AG09319 (cell line): Measurements from ENCODE around the gene CERS6.

ENCODE experiments used
- DNase-seq: peaks from one replicate; pipeline ENCODE4 v3.0.0-alpha.2; 2010; ENCODE audit warnings: low read depth; ENCODE audit errors: extremely low read depth
- CTCF ChIP-seq: IDR thresholded peaks from 2 replicates; pipeline ENCODE4 v1.5.1; 2011; ENCODE audit warnings: low read depth, mild to moderate bottlenecking, inconsistent platforms, low read length, moderate library complexity

The CERS6 gene

DNA sequence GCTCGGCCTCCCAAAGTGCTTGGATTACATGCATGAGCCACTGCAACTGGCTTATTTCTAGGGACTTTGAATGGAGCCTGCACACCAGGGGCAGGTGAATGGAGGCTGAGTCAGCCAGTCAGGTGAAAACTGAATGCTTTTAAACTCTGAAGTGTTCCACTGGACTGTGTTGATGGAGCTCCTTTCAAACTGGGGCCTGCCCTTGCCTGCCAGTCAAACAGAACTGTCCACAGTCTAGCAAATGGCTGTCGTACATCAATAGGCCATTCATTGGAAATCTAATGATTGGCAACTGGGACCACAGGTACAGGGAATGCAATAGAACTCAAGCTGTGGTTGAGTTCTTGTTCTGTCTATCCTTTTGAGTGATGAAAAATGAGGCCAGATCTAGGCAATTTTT, 345.4 kb downstream of the CERS6 start:
- TF ChIP-seq CTCF = no peak
- DNase-seq = no peak

GRCh38 chr2:168801961-168802858, 346.1 kb downstream of the CERS6 start, which contains the start of gene NOSTRIN:
TSS of gene NOSTRIN (plus strand) at chr2:168802637. CDS start at chr2:168802647, 10 bp downstream.
- peak; percentile 53 for DNase-seq
- TF ChIP-seq CTCF = no peak

DNA sequence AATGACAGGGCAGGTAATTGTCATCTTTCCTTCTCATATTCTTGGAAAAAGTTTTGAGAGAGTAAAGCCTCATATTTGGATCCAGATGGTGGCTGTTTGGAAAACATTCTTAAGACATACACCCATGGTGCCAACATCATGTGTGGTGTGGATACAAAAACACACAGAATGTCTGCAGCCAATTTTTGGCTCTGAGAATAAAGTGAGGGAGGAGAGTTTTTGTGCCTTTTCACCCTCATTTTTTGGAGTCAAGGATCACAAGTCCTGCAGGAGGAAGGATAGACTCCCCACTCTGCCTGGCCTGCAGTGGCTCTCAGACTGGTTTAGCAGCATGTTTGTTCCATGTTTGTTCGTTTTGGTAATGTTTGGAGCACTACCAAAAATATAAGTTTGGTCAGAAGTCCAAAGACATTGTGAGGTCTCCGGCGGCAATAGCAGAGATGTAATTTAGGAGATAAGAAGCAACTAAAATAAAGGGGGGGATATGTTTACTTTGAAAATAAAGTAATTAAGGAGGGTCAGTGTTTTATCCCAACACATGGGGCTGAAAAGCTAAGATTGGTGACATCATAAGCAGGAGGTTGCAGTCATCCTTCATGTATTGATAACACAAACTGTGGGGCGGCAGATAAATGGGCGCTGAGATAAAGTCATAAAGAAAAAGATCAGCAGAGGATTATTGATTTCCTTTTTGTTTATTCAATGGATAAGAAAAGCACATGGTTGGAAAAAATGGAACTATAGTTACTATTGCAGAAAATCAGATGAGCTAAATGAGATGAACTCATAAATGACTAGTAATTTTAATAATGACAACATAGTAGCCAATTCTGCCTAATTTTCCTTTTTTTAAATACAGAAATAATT, 347.0 kb downstream of the CERS6 start:
- TF ChIP-seq CTCF = no peak
- no peak for DNase-seq

DNA sequence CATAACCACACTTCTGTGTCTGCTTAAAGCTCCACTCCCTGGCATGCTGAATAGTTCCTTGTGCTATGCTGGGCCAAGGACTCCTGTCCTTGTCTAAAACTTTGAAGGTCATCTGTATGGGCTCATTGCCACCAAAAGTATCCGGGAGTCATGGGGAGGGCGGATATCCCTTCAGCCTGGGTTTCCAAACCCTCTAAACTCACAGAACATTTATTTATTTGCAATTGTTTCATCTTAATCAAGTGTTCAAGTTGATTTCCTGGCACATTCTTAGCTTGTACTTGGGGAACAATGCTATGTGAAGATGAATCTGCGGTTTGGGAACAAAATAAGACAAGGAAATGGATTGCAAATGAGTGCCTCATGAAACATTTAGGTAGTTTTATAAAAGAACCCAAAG, 348.1 kb downstream of the CERS6 start:
- TF ChIP-seq CTCF = no peak
- no peak for DNase-seq

DNA sequence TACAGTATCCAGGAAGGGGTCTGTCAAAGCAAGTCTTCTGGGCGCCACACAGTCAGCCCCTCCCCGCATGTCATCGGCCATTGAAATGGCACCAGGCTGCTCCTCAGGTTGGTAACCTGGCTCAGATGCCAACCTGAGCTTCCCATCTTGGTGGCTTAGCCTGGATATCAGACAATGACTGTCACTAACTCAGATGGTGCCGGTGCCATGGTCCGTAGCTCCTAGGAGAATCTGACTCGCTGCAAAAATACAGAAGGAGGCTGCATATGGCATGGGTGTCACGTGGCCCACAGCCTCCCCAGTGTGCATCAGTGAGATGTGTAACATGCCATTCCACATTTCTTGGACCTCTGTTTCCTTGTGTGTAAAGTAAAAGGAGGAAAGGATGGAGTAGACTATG, 349.5 kb downstream of the CERS6 start:
- no peak for DNase-seq
- TF ChIP-seq CTCF = no peak

- DNase-seq = no peak
- TF ChIP-seq CTCF = no peak
Observed at GRCh38 chr2:168809537-168809936, 353.5 kb downstream of the CERS6 start.

DNA sequence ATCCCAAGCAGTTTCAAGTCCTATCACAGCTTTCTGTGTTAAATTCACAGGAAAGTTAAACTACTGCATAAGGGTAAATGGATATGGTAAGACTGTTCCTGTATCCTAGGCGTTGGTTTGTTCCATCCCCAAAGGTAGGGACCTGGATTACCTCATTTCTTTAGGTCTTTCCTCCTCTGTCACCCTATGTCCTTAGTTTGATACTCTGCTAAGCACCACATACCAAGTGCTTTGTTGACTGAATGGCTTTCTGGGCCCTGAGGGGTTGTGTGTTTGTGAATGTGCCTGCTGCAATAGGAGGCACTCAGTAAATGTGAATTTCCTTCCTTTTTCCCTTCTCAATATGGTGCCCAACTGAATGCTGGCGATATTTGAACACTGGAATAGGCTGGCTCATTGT, 354.2 kb downstream of the CERS6 start:
- no peak for TF ChIP-seq CTCF
- no peak for DNase-seq
